Activated CD4-positive, alpha-beta memory T cell treated with anti-CD3 and anti-CD28 coated beads for 36 hours (primary cell): ENCODE results near the gene ZNF254. TPM values are rescaled to one million over a fixed set of nuclear protein-coding genes. Genes with fewer than 3 reads are reported as not detected.
"Not testable (repeated sequence)": the region's sequence is repeated elsewhere in the genome, so short reads cannot be mapped to it uniquely, and the experiment has no call there.

Source experiments
- CTCF ChIA-PET: fragments of 350-600 bp; sonication (Branson Sonifier 250); formaldehyde crosslinking; loops from one replicate; lab custom pipeline; 2021; ENCODE audit warnings: antibody characterized with exemption, inconsistent platforms; lab: Charles Lee
- POLR2A ChIA-PET: fragments of 350-600 bp; sonication (Branson Sonifier 250); formaldehyde crosslinking; loops from one replicate; lab custom pipeline; 2021; ENCODE audit warnings: antibody characterized with exemption; lab: Charles Lee
- DNase-seq: peaks from one replicate; pipeline ENCODE4 v3.0.0-alpha.2; 2020
- H3K27ac Mint-ChIP-seq: one replicate; pipeline ENCODE4 v1.8.0; 2021; ENCODE audit warnings: mixed read lengths
- H3K27me3 Mint-ChIP-seq: one replicate; pipeline ENCODE4 v1.8.0; 2021; ENCODE audit warnings: mixed read lengths
- H3K36me3 Mint-ChIP-seq: one replicate; pipeline ENCODE4 v1.8.0; 2021; ENCODE audit warnings: mixed read lengths
- H3K4me1 Mint-ChIP-seq: one replicate; pipeline ENCODE4 v1.8.0; 2021; ENCODE audit warnings: low read depth, mixed read lengths
- H3K4me3 Mint-ChIP-seq: one replicate; pipeline ENCODE4 v1.8.0; 2021; ENCODE audit warnings: mild to moderate bottlenecking, mixed read lengths
- H3K9me3 Mint-ChIP-seq: one replicate; pipeline ENCODE4 v1.8.0; 2021; ENCODE audit warnings: mixed read lengths
- intact Hi-C: fragments of 100-400 bp; cut with micrococcal nuclease; formaldehyde crosslinking; loops from one replicate; pipeline ENCODE4 v1.15.1; 2023
- total RNA-seq, 2 experiments: library from RNA; stranded (reverse); gene quantifications; one replicate each; pipeline ENCODE4 v1.2.3, GENCODE V29; 2021

Gene ZNF254
- total RNA-seq, 2 experiments from 2014 or later: 6.7 to 7.7 TPM

DNA sequence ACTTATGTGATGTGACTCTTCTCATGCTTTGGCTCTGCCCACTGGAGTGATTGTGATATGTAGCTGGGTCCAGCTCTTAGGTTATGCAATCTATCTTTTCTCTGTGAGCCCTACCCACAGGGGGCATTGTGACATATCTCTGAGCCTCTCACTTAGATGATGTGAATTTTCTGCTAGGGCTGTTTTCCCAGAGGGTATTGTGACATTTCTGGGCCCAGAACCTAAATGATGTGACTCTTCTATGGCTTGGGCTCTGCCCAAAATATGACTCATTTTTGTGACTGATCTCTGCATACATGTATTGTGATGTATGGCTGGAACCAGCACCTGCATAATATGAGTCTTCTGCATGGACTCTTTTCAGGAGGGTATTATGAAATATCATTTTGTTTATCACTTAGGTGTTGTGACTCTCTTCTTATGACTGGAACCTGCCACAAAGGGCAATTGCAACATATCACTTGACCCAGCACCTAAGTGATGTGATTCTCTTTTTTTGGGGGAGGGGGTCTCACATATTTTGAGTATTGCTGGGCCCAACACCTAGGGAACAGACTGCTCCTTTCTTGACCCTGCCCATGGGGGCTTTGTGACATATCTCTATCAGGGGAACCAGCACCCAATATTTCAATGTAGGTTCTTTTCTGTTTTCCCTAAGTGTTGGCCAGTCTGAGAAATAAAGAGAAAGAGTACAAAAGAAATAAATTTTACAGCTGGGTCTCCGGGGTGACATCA, 12.1 kb upstream of the ZNF254 start:
- Mint-ChIP-seq H3K4me1 (peaks cover 14% of the 10 kb centered on the region), H3K9me3 (peaks cover 9% of the 10 kb centered on the region), H3K27ac (no peak overlapping the region), H3K4me3 (no peak overlapping the region), H3K27me3 (no peaks in the 10 kb centered on the region), H3K36me3 (peaks cover 53% of the 10 kb centered on the region)
- intact Hi-C loops: no loop called here
- DNase-seq: no peak
- ChIA-PET POLR2A (no interaction called here), CTCF (no interaction called here)

DNA sequence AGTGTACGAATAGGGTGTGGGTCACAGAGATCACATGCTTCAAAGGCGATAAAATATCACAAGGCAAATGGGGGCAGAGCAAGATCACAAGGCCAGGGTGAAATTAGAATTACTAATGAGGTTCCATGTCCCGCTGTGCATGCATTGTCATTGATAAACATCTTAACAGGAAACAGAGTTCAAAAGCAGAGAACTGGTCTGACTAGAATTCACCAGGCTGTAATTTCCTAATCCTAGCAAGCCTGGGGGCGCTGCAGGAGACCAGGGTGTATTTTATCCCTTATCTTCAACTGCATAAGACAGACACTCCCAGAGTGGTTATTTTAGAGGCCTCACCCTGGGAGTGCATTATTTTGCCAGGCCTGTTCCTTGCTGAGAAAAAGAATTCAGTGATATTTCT, 11.5 kb upstream of the ZNF254 start:
- DNase-seq, POLR2A ChIA-PET, intact Hi-C loops, H3K4me3 Mint-ChIP-seq, H3K27me3 Mint-ChIP-seq, H3K27ac Mint-ChIP-seq, H3K9me3 Mint-ChIP-seq, CTCF ChIA-PET: not testable (repeated sequence)
- Mint-ChIP-seq H3K4me1 (peaks cover 10% of the 10 kb centered on the region), H3K36me3 (peaks cover 52% of the 10 kb centered on the region)

DNA sequence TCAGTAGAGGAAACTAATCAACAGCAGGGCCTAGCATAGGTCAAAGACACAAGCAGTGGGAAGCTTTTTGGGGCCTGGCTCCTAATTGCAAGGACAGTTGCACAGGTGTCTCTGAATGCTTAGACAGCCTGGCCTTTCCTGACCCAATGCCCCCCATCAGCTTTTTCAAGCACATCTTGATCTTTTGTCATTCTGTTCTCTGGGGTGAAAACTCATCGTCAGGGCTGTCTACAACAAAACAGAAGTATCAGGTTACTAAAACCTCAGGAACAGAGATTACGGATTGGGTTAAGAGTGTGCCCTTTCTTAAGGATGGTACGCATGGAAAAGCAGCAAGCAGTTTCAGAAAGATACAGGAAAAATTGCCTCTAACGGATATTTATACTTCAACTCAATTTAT, 8.3 kb upstream of the ZNF254 start:
- H3K36me3 Mint-ChIP-seq: peaks cover 42% of the 10 kb centered on the region
- intact Hi-C loops: no loop called here
- peaks cover 9% of the 10 kb centered on the region for H3K9me3 Mint-ChIP-seq
- CTCF ChIA-PET: no interaction called here
- DNase-seq: no peak
- H3K4me1 Mint-ChIP-seq: peaks cover 6% of the 10 kb centered on the region
- no peaks in the 10 kb centered on the region for H3K27me3 Mint-ChIP-seq
- H3K4me3 Mint-ChIP-seq: no peak overlapping the region
- H3K27ac Mint-ChIP-seq: no peak overlapping the region
- POLR2A ChIA-PET: no interaction called here

- no peaks in the 10 kb centered on the region for H3K9me3 Mint-ChIP-seq
- no peak overlapping the region for H3K4me3 Mint-ChIP-seq
- no peaks in the 10 kb centered on the region for H3K27me3 Mint-ChIP-seq
- peaks cover 19% of the 10 kb centered on the region for H3K36me3 Mint-ChIP-seq
- no peak overlapping the region for H3K27ac Mint-ChIP-seq
- no peaks in the 10 kb centered on the region for H3K4me1 Mint-ChIP-seq
- ChIA-PET CTCF (no interaction called here), POLR2A (no interaction called here)
- intact Hi-C loops: no loop called here
- no peak for DNase-seq
These were observed 5.9 kb upstream of the ZNF254 start for GRCh38 chr19:24081056-24081455.

GRCh38 chr19:24098359-24098758, 11.4 kb downstream of the ZNF254 start:
- H3K9me3 Mint-ChIP-seq: peaks cover 22% of the 10 kb centered on the region

GRCh38 chr19:24099829-24100228, 12.8 kb downstream of the ZNF254 start:
- intact Hi-C loops: no loop called here
- Mint-ChIP-seq H3K9me3 (peaks cover 27% of the 10 kb centered on the region), H3K27ac (no peak overlapping the region), H3K4me1 (peaks cover 17% of the 10 kb centered on the region), H3K27me3 (no peaks in the 10 kb centered on the region), H3K4me3 (no peak overlapping the region), H3K36me3 (peaks cover 75% of the 10 kb centered on the region)
- DNase-seq: no peak
- ChIA-PET CTCF (no interaction called here), POLR2A (no interaction called here)

More at GRCh38 chr19:24098359-24098758, 11.4 kb downstream of the ZNF254 start:
- intact Hi-C loops: no loop called here
- Mint-ChIP-seq H3K4me3 (no peak overlapping the region), H3K27me3 (no peaks in the 10 kb centered on the region), H3K27ac (no peak overlapping the region), H3K4me1 (peaks cover 22% of the 10 kb centered on the region), H3K36me3 (peaks cover 67% of the 10 kb centered on the region)
- POLR2A ChIA-PET: no interaction called here
- no peak for DNase-seq
- CTCF ChIA-PET: interaction anchor here (0.7 kb wide), 1 partner anchor 662 kb away, joined by 3 read pairs; no protein-coding TSS in a partner anchor

GRCh38 chr19:24100597-24100996, 13.6 kb downstream of the ZNF254 start:
- intact Hi-C loops, H3K27me3 Mint-ChIP-seq, H3K4me3 Mint-ChIP-seq, CTCF ChIA-PET, POLR2A ChIA-PET, H3K27ac Mint-ChIP-seq, DNase-seq: not testable (repeated sequence)
- H3K4me1 Mint-ChIP-seq: peaks cover 11% of the 10 kb centered on the region
- peaks cover 25% of the 10 kb centered on the region for H3K9me3 Mint-ChIP-seq
- peaks cover 76% of the 10 kb centered on the region for H3K36me3 Mint-ChIP-seq

DNA sequence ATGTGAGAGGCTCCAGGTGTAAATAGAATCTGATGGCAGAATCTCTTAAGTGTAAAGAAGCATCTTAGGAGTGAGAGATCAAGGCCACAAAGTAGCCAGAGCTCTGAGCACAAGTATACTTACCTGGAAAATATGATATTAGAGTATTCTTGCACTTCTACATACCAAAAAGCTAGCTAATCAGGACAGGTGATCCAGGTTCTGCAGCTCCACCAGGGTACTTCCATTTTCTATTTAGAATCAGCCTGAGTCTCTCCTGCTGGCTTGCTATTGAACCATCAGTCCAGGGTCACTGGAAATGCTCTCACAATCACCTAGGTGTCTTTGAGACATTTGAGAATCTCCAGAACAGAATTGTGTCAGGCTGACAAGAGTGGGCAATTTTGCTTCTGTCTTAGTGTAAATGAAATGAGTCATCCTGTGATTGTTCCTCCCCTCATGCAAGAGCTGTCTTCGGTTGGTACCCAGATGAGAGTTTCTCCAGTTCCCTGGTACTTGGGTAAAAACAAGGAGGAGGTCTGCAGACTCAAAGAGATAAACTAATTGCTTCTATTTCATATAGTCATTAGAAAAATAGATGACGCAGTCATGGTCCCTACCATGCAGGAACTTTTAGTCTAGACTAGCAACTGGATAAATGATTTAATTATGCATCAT, 14.6 kb downstream of the ZNF254 start:
- intact Hi-C loops: no loop called here
- CTCF ChIA-PET: no interaction called here

GRCh38 chr19:24127601-24128000, 40.6 kb downstream of the ZNF254 start:
- ChIA-PET POLR2A (no interaction called here), CTCF (no interaction called here)
- Mint-ChIP-seq H3K4me1 (no peaks in the 10 kb centered on the region), H3K27ac (no peak overlapping the region), H3K4me3 (no peak overlapping the region), H3K36me3 (peaks cover 72% of the 10 kb centered on the region), H3K9me3 (peaks cover 75% of the 10 kb centered on the region), H3K27me3 (no peaks in the 10 kb centered on the region)
- intact Hi-C loops: no loop called here
- no peak for DNase-seq

More for the DNA sequence above, 14.6 kb downstream of the ZNF254 start:
- Mint-ChIP-seq H3K27ac (no peak overlapping the region), H3K4me1 (peaks cover 10% of the 10 kb centered on the region), H3K27me3 (no peaks in the 10 kb centered on the region), H3K4me3 (no peak overlapping the region), H3K36me3 (peaks cover 74% of the 10 kb centered on the region), H3K9me3 (peaks cover 24% of the 10 kb centered on the region)
- POLR2A ChIA-PET: no interaction called here
- no peak for DNase-seq

- intact Hi-C loops: no loop called here
These were observed 53.1 kb downstream of the ZNF254 start for GRCh38 chr19:24140099-24140498.

DNA sequence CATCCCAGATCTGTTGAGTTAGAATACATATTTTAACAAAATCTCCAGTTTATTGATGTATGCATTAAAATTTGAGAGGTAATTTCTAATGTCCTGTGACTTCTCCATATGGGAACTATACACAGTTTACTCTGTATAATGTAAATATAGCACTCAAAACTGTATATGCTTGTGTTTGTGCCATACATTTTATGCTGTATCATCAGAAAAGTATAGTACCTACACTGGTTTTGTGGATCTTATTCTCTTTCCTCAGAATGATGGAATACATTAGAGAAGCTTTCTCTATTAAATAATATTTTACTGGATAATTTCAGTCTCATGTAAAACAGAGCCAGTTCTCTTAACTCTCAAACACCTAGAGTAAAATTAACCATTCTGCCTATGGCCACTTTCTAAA, 53.6 kb downstream of the ZNF254 start:
- ChIA-PET CTCF (no interaction called here), POLR2A (no interaction called here)
- H3K9me3 Mint-ChIP-seq: peaks cover 77% of the 10 kb centered on the region
- intact Hi-C loops: no loop called here
- no peak overlapping the region for H3K27ac Mint-ChIP-seq
- DNase-seq: no peak
- no peak overlapping the region for H3K4me3 Mint-ChIP-seq
- peaks cover 45% of the 10 kb centered on the region for H3K36me3 Mint-ChIP-seq
- no peaks in the 10 kb centered on the region for H3K27me3 Mint-ChIP-seq
- H3K4me1 Mint-ChIP-seq: no peaks in the 10 kb centered on the region

More at GRCh38 chr19:24140099-24140498, 53.1 kb downstream of the ZNF254 start:
- POLR2A ChIA-PET: no interaction called here
- Mint-ChIP-seq H3K36me3 (peaks cover 45% of the 10 kb centered on the region), H3K27ac (no peak overlapping the region), H3K4me3 (no peak overlapping the region), H3K27me3 (no peaks in the 10 kb centered on the region), H3K4me1 (no peaks in the 10 kb centered on the region), H3K9me3 (peaks cover 78% of the 10 kb centered on the region)
- CTCF ChIA-PET: no interaction called here
- DNase-seq: no peak

- peaks cover 73% of the 10 kb centered on the region for H3K9me3 Mint-ChIP-seq
- H3K27me3 Mint-ChIP-seq: no peaks in the 10 kb centered on the region
- CTCF ChIA-PET: no interaction called here
- H3K4me1 Mint-ChIP-seq: no peaks in the 10 kb centered on the region
- DNase-seq: no peak
- peaks cover 41% of the 10 kb centered on the region for H3K36me3 Mint-ChIP-seq
- POLR2A ChIA-PET: no interaction called here
- H3K27ac Mint-ChIP-seq: no peak overlapping the region
- H3K4me3 Mint-ChIP-seq: no peak overlapping the region
- intact Hi-C loops: no loop called here
These were observed 54.6 kb downstream of the ZNF254 start for GRCh38 chr19:24141612-24142011.

- H3K4me1 Mint-ChIP-seq: no peaks in the 10 kb centered on the region
- intact Hi-C loops: no loop called here
- no peak overlapping the region for H3K4me3 Mint-ChIP-seq
- H3K27ac Mint-ChIP-seq: no peak overlapping the region
- peaks cover 70% of the 10 kb centered on the region for H3K9me3 Mint-ChIP-seq
- POLR2A ChIA-PET: no interaction called here
- CTCF ChIA-PET: no interaction called here
- no peaks in the 10 kb centered on the region for H3K27me3 Mint-ChIP-seq
- H3K36me3 Mint-ChIP-seq: peaks cover 35% of the 10 kb centered on the region
- no peak for DNase-seq
These were observed 55.8 kb downstream of the ZNF254 start for GRCh38 chr19:24142771-24143170.
